ENCODE data around the gene ENOSF1.

GRCh38 chr18:680392-680791 is 32.0 kb downstream of the ENOSF1 start:
- TF ChIP-seq FOXM1 (IDR thresholded peaks at IDR 0.05; ENCODE audit: low read depth, low read length) (no peak), CEBPZ (IDR thresholded peaks at IDR 0.05; ENCODE audit: low read depth, low read length) (no peak)

Measured in GM12878 (cell line).